COLO668 (cell line): ENCODE data around the gene ZNF467.

Experiments used
- DNase-seq: peaks from one replicate; lab custom pipeline; 2025; ENCODE audit not compliant: unreplicated experiment; lab: John Stamatoyannopoulos, UW

The ZNF467 gene

GRCh38 chr7:149716007-149716931 is 57.1 kb downstream of the ZNF467 start:
- no peak for DNase-seq

- peak; percentile 25 for DNase-seq
Observed at GRCh38 chr7:149715476-149715875, 57.9 kb downstream of the ZNF467 start.

GRCh38 chr7:149714910-149715471 is 58.4 kb downstream of the ZNF467 start:
- DNase-seq, result no peak
